Activated CD4-positive, alpha-beta T cell treated with anti-CD3 and anti-CD28 coated beads, Interleukin-2, amount 50 U/mL, for 16 hours (primary cell): ENCODE measurements around the gene PPIA.
"Not testable (repeated sequence)": the region's sequence is repeated elsewhere in the genome, so short reads cannot be mapped to it uniquely, and the experiment has no call there.

Experiments used
- DNase-seq: peaks from one replicate; pipeline ENCODE4 v3.0.0-alpha.2; 2020

The PPIA gene

DNA sequence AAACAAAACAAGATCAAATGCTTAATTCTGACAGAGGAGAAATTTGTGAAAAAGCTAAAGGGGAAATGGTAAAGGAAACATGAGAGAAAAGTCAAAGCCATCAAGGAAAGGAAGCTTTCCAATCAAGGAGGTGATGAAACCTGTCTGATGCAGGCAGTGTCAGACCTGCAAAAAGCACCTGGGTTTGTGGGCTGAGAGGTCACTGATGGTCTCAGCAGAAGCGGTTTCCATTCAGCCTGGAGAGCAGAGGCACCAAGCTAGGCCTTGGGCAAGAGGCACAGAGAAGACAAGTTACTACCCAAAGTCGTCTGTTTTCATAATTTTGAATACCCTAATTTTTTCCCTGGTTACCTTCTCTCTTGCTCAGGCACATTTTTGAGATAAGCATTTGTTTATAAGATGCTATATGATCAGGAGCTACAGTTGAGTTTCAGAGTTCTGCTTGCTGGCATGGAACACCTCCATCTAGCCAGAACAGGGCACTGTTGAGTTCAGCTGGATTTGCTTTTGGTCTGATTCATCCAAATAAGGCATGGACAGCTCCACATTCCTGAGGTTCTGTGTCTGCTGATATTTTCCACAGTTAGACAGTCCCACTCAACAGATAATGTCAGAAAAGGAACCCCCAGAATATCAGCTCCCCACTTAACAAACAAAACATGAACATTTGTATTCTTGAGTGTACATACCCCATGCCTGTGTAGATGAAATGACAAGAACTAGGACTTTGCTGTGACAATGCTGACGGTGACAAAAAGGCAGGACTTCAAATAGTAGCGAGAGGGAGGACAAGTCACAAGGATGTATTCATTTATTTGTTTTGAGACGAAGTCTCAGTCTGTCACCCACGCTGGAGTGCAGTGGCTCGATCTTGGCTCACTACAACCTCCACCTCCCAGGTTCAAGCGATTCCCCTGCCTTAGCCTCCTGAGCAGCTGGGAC, 4.9 kb upstream of the PPIA start:
- DNase-seq: no peak

DNA sequence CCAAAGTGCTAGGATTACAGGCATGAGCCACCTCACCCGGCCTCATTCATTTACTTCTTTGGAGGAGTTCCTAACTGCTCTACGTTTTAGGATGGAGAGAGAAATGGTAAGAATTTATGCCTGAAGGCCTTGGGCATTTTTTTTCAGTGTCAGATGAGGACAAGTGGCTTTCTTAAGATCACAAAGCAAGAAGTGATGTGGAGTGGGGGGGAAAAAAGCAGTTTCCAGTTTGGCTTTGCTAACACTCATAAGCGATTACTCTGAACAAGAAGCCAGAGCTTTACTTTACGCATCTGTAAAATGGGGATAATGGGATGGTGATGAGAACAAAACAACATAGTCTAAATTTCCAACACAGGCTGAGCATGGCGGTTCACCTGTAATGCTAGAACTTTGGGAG, 2.6 kb upstream of the PPIA start:
- DNase-seq: no peak

GRCh38 chr7:44794331-44794730, 2.1 kb upstream of the PPIA start:
- DNase-seq: no peak

GRCh38 chr7:44796034-44796503, 412 bp upstream of the PPIA start:
- DNase-seq: no peak

DNA sequence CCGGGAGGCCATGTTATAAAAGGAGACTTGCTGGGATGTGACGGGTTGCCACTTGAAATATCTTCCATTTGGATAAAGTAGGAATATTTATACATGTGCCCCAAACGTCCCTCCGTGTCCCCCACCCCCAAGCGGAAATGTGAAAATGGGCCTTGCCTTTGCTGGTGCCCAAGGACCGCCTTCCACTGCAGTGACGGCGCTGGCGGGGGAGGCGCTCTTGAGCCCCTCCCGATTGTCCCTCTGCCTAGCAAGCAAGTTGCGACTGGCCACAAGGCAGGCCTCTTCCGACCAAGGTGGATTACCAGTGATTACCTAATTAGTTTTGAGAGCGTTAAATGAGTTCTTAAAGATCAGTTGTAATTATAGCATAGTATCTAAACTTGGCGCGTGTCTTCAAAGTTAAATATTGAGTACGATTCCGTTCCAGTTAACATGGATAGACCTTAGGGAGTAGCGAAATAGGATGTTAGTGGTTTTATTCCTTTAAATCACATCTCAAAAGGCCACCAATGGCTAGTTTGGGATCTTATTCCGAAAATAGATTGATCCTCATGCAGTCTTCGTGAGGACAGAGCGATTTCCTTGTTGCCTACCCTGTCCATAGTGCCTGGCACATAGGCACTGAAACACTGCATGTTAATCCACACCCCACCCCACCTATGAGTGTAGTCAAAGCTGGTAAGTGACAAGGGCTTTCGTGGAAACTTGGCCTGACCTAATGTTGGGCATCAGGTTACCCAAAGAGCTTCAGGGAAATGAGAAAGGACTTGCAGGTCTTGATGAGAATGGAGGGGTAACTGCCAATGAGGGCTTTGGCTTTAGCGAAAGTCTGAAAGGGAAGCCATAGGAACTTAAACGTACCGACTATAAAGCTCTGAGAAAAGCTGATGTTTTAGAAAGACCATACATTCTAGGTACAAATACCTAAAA, 1.1 kb downstream of the PPIA start:
- peak; percentile 89 for DNase-seq

DNA sequence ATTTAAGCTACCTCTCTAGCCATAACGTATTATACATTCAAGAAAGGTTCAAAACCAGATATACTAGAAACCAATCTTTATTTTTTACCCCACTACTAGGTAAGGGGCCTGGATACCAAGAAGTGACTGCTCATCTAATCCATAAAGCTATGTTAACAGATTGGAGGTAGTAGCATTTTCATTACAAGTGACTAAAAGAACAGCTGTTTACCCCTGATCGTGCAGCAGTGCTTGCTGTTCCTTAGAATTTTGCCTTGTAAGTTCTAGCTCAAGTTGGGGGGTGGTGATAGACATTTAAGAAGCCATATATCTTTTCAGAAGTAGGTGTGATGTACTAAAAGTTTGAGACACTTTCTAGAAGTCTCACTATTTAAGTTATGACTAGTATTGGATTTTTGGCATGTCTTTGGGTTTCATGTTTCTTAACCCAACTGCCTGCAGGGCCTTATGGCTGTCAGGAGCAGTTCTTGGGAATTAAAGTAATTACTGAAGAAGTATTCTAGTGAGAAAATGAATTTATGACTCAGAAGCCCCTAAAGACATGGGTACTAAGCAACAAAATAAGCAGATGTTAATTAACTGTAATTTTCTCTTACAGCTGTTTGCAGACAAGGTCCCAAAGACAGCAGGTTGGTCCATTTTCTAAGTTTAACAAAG, 2.3 kb downstream of the PPIA start:
- DNase-seq: no peak

GRCh38 chr7:44799939-44800338, 3.5 kb downstream of the PPIA start:
- no peak for DNase-seq

DNA sequence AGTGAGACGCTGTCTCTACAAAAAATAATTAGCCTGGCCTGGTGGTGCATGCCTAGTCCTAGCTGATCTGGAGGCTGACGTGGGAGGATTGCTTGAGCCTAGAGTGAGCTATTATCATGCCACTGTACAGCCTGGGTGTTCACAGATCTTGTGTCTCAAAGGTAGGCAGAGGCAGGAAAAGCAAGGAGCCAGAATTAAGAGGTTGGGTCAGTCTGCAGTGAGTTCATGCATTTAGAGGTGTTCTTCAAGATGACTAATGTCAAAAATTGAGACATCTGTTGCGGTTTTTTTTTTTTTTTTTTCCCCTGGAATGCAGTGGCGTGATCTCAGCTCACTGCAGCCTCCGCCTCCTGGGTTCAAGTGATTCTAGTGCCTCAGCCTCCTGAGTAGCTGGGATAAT, 5.4 kb downstream of the PPIA start:
- DNase-seq: no peak

- DNase-seq: no peak
Measured at GRCh38 chr7:44802418-44803025, 6.0 kb downstream of the PPIA start.

DNA sequence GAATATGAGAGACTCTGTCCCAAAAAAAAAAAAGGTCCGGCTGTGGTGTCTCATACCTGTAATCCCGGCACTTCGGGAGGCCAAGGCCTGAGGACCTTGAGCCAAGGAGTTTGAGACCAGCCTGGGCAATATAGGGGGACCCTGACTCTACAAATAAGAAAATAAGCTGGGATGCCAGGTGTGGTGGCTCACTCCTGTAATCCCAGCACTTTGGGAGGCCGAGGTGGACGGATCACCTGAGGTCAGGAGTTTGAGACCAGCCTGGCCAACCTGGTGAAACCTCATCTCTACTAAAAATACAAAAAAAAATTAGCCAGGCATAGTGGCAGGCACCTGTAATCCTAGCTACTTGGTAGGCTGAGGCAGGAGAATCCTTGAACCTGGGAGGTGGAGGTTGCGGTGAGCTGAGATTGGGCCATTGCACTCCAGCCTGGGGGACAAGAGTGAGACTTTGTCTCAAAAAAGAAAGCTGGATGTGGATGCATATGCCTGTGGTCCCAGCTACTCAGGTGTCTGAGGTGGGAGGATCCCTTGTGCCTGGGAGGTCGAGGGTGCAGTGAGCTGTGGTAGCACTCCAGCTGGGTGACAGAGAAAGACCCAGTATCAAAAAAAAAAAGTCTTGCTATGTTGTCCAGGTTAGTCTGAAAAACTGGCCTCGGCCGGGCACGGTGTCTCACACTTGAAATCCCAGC, 7.5 kb downstream of the PPIA start:
- DNase-seq: peak; percentile 21

- no peak for DNase-seq
Measured at GRCh38 chr7:44805950-44806349, 9.5 kb downstream of the PPIA start.

- no peak for DNase-seq
Measured at GRCh38 chr7:44808914-44809393, 12.5 kb downstream of the PPIA start.

DNA sequence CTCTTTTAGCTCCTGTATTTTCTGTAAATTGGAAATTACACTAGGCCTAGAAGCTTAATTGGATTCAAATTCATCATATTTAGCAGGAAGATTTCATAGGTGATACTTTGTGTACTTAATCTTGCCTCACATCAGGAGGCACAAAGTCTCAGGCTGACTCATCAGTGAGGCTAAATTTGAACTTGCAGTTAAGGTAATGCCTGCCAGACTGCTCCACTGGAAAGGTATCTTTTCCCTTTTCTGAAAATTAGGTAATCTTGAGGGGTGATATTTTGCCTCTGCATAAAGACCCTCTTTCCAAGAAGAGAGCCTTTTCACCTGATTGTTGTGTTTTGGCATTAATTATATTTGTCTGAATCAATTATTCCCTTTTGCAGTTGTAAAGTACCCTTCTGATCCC, 14.6 kb downstream of the PPIA start:
- no peak for DNase-seq

- no peak for DNase-seq
Measured at GRCh38 chr7:44811571-44811970, 15.1 kb downstream of the PPIA start.

DNA sequence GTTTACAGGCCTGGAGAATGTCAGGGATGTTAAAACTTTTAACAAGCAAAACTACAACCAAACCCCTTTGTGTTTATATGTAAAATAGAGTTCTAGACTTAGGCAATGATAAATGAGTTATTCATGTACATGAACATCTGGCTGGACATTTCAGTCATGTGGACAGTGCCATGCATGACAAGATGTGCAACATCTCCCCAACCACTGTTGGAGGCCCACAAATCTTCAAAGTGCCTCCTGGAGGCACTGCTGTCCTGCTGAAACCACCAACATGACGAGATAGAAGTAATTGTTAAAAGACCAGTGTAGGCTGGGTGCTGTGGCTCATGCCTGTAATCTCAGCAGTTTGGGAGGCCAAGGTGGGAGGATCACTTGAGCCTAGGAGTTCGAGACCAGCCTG, 18.4 kb downstream of the PPIA start:
- no peak for DNase-seq

GRCh38 chr7:44819292-44819691, 22.8 kb downstream of the PPIA start:
- no peak for DNase-seq

- DNase-seq: no peak
Measured at GRCh38 chr7:44823255-44823781, 26.8 kb downstream of the PPIA start.

- DNase-seq: no peak
Measured at GRCh38 chr7:44824894-44825526, 28.5 kb downstream of the PPIA start.

- DNase-seq: no peak
Measured at GRCh38 chr7:44827567-44827966, 31.1 kb downstream of the PPIA start.

DNA sequence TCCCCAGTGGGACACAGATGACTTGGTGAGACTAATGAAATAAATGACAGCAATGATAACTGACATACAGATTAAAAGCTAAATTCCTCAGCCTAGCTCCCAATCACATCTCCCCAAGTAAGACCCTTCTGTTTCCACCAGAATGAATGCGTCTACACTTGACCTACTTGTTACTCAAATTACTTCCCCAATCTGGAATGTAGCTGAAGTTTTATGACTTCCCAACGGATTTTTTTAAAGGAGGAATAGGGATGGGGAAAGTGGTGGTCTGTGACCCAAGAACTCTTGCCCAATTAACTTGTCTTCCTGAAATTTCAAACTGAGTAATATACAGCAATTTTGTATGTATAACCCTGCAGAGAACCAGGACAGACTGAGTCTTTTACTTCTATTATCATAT, 42.3 kb downstream of the PPIA start:
- DNase-seq: no peak

GRCh38 chr7:44842675-44843074, 46.2 kb downstream of the PPIA start:
- not testable (repeated sequence) for DNase-seq
